GM11168 (cell line): ENCODE data around the gene MUS81.

Source experiments
- in situ Hi-C: fragments of 300-500 bp; cut with MboI; formaldehyde crosslinking; loops from one replicate; pipeline ENCODE4 v1.12.0; 2022; ENCODE audit warnings: low sequenced_read_pairs; ENCODE audit not compliant: unreplicated experiment

The MUS81 gene

GRCh38 chr11:65870706-65871681 lies 10.8 kb downstream of the MUS81 start:
- in situ Hi-C loops, result no loop called here

- in situ Hi-C loops, result no loop called here
Observed at GRCh38 chr11:65871811-65872548, 11.7 kb downstream of the MUS81 start.

GRCh38 chr11:65872586-65873317 lies 12.5 kb downstream of the MUS81 start, which contains the start of gene EFEMP2:
TSS of gene EFEMP2 (minus strand) at chr11:65872800. CDS start at chr11:65872354, 446 bp downstream.
- in situ Hi-C loops, result no loop called here

GRCh38 chr11:65873318-65874156 lies 13.3 kb downstream of the MUS81 start:
- in situ Hi-C loops, result no loop called here

GRCh38 chr11:65879617-65880016 lies 19.4 kb downstream of the MUS81 start, which contains the start of gene CTSW:
TSS of gene CTSW (plus strand) at chr11:65879837. CDS start at chr11:65879855, 18 bp downstream.
- in situ Hi-C loops, result loop anchor here (5.0 kb wide), 1 partner anchor 113 kb away; no protein-coding TSS in a partner anchor

GRCh38 chr11:65880027-65880426 lies 19.8 kb downstream of the MUS81 start:
- in situ Hi-C loops, result loop anchor here (5.0 kb wide), 1 partner anchor 112 kb away; no protein-coding TSS in a partner anchor

DNA sequence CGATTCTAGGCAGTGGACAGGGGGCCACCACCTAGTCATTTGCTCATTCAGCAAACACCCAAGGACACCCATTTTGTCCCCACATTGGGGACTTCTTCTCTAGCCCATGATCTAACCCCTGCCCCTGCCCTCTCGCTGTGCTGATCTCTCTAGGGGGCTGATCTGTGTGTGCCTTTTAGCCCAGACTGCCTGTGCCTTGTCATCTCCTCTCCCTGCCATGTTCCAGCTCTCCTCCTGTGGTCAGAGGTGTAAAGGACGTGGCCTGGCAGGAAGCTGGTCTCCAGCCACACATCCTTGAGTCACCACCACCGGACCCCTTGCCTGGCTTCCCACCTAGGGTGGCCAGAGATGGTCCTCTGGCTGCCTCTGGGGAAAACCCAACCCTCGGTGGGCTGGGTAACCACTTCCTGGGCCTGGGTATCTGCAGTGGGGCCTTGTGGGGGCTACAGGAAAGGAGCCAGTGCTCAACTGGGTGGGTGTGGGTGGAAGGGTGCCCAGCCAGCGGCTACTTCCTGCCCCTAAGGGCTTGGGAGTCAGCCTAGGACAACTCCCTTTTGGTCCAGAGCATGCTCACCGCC lies 20.7 kb downstream of the MUS81 start:
- in situ Hi-C loops, result loop anchor here (5.0 kb wide), 1 partner anchor 111 kb away; no protein-coding TSS in a partner anchor

DNA sequence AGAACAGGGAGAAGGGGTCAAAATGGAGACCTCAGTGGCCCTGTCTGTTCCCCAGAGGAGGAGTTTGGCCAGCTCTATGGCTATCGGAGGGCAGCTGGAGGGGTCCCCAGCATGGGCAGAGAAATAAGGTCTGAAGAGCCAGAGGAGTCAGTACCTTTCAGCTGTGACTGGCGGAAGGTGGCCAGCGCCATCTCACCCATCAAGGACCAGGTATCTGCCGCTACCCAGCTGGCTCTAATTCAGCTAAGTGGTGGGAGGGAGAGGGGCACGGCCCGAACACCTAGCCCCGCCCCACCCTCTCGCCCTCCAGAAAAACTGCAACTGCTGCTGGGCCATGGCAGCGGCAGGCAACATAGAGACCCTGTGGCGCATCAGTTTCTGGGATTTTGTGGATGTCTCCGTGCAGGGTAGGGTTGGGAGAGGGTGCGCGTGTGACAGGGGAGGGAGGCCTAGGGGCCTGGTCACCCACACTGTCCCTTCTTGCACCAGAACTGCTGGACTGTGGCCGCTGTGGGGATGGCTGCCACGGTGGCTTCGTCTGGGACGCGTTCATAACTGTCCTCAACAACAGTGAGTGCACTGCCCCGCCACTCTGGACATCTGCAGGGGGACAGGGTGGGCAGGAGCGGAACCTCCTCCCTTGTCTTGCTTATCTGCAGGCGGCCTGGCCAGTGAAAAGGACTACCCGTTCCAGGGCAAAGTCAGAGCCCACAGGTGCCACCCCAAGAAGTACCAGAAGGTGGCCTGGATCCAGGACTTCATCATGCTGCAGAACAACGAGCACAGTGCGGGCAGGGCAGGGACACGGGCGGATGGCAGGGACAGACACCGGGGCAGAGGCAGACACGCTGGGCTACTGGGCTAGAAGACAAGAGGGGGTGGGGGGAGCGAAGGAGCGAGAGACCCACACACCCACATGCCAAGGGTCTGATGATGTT lies 22.2 kb downstream of the MUS81 start:
- in situ Hi-C loops, result loop anchor here (5.0 kb wide), 1 partner anchor 110 kb away; no protein-coding TSS in a partner anchor

DNA sequence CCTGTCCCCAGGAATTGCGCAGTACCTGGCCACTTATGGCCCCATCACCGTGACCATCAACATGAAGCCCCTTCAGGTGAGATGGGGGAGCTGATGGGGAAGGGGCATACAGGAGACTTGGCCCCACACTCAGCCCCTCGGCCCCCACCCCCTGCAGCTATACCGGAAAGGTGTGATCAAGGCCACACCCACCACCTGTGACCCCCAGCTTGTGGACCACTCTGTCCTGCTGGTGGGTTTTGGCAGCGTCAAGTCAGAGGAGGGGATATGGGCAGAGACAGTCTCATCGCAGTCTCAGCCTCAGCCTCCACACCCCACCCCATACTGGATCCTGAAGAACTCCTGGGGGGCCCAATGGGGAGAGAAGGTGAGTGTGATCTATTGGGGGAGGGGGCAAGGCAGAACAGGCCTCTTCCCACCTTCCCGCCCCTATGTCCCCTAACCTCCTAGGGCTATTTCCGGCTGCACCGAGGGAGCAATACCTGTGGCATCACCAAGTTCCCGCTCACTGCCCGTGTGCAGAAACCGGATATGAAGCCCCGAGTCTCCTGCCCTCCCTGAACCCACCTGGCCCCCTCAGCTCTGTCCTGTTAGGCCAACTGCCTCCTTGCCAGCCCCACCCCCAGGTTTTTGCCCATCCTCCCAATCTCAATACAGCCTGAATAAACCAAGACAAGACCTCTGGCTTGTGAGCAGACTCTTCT lies 23.0 kb downstream of the MUS81 start:
- in situ Hi-C loops, result loop anchor here (5.0 kb wide), 1 partner anchor 109 kb away; no protein-coding TSS in a partner anchor

DNA sequence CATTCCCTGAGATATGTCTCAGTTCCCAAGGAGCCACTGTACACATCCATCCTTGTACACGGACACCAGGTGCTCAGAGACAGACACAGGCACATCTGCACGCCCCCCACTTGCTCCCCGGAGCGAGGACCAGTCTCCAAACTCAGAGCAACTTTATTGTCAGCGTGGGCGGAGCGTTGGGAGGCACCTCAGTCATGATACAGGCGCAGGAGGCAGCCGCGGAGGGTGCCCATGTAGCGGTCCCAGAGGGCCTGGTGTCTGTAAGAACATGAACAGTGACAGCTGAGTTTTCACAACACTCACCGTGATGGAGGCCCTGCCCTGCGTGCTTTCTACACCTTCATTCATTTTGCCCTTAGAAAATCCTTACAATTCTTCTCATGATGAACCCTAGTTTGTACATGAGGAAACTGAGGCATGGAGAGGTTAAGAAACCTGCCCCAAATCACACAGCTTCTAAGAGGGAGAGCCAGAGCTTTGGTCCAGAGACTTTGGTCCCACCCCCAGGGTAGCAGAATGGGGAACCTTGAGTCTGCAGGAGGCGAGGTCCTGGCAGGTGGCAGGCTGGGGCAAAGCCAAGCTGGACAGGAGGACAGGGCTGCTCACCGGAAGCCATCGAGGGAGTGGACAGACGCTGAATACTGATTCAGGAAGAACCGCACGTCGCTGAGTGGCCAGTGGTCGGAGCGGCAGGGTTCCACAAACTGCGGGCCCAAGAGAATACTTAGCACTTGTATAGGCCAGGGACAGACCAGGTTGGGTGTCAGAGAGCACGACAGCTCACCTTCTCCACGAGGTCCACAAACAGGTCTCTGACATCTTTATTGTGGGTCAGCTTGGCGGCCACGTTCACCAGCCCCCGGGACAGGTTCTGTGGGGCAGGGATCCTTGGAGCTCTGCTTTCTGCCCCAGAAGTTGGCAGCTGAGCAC lies 23.8 kb downstream of the MUS81 start:
- in situ Hi-C loops, result loop anchor here (5.0 kb wide), 1 partner anchor 108 kb away; no protein-coding TSS in a partner anchor

DNA sequence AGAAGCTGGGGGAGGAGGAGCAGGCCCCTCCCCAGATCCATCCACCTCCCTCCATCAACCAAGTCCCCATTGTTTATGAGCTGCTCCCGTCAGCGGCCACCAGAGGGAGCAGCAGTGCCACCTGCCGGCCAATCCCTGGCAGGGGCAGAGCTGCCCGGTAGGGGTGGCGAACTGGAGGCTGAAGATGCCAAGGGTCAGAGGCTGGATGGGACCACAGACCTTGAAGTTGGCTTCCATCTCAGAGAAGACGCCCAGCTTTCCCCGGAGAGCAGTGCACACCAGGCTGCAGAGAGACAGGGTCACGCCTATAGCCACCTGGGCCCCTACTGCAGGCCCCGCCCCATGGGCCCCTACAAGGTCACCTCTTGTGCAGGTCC lies 24.5 kb downstream of the MUS81 start:
- in situ Hi-C loops, result loop anchor here (5.0 kb wide), 1 partner anchor 108 kb away; no protein-coding TSS in a partner anchor

GRCh38 chr11:65885231-65885630 lies 25.0 kb downstream of the MUS81 start:
- in situ Hi-C loops, result no loop called here

- in situ Hi-C loops, result no loop called here
Observed at GRCh38 chr11:65885808-65886536, 25.7 kb downstream of the MUS81 start.

DNA sequence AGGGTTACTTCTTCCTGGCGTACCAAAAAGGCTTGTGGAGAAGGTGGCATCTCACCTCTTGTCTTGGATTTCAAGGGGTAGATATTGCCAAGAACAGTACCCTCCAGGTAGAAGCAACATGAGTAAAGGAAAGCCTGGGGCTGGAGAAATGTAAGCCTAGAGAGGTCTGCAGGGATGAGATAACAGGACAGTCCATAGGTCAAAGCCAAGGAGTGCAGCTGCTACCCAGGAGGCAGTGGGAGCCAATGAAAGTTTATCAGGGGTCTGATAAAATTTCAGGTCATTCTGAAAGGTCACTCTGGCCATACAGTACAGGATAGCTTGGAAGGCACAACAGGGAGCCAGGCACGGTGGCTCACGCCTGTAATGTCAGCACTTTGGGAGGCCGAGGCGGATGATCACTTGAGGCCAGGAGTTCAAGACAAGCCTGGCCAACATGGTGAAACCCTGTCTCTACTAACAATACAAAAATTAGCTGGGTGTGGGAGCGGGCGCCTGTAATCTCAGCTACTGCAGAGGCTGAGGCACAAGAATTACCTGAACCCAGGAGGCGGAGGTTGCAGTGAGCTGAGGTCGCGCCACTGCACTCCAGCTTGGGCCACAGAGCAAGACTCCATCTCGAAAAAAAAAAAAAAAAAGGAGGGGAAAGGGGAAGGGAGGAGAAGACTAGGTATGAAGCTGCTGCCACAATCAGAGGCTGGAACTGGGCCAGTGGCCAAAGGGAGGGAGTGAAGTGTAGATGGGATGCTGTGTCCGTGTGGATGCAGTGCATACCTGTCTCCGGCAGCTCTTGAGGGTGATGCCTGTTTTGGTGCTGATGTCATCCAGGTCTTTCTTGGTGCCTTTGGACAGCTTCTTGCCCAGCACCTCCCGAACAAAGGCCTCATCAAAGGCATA lies 26.8 kb downstream of the MUS81 start:
- in situ Hi-C loops, result no loop called here
